ENCODE data around the gene PTPRG. TPM values are rescaled to one million over a fixed set of nuclear protein-coding genes. Genes with fewer than 3 reads are reported as not detected.

The PTPRG gene
- total RNA-seq, 1 donor from 2014 or later: 39.6 TPM

- TF ChIP-seq, protein P1, sequence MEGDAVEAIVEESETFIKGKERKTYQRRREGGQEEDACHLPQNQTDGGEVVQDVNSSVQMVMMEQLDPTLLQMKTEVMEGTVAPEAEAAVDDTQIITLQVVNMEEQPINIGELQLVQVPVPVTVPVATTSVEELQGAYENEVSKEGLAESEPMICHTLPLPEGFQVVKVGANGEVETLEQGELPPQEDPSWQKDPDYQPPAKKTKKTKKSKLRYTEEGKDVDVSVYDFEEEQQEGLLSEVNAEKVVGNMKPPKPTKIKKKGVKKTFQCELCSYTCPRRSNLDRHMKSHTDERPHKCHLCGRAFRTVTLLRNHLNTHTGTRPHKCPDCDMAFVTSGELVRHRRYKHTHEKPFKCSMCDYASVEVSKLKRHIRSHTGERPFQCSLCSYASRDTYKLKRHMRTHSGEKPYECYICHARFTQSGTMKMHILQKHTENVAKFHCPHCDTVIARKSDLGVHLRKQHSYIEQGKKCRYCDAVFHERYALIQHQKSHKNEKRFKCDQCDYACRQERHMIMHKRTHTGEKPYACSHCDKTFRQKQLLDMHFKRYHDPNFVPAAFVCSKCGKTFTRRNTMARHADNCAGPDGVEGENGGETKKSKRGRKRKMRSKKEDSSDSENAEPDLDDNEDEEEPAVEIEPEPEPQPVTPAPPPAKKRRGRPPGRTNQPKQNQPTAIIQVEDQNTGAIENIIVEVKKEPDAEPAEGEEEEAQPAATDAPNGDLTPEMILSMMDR (IDR thresholded peaks at IDR 0.05; ENCODE audit: insufficient read depth, low read depth, low read length): no peak
- TF ChIP-seq EZH2 (IDR thresholded peaks at IDR 0.05; ENCODE audit: insufficient read depth, low read length): no peak
- Histone ChIP-seq H3K36me3 (ENCODE audit: insufficient read depth, low read length) (no peaks in the 10 kb centered on the region), H3K4me1 (ENCODE audit: insufficient read depth, low read length) (no peaks in the 10 kb centered on the region), H4K20me1 (ENCODE audit: insufficient read depth, low read length) (peaks cover 11% of the 10 kb centered on the region), H3K4me2 (ENCODE audit: low read length) (no peak overlapping the region), H3K9ac (ENCODE audit: low read length) (no peak overlapping the region), H2AFZ (ENCODE audit: low read depth, low read length) (no peak overlapping the region), H3K27me3 (ENCODE audit: insufficient read depth, low read length) (no peaks in the 10 kb centered on the region), H3K4me3 (ENCODE audit: insufficient read depth, low read depth, low read length) (no peak overlapping the region), H3K27ac (ENCODE audit: low read depth, low read length) (no peak overlapping the region), H3K79me2 (ENCODE audit: insufficient read depth, low read length) (peaks cover 22% of the 10 kb centered on the region), H3K9me3 (ENCODE audit: insufficient read depth, low read depth, low read length) (no peaks in the 10 kb centered on the region)
- H3K4me3 Mint-ChIP-seq (ENCODE audit: unreplicated experiment): no peak overlapping the region
- FAIRE-seq (no peak), DNase-seq (ENCODE audit: low read depth) (no peak)
- no peaks in the 10 kb centered on the region for H3K36me3 Mint-ChIP-seq (ENCODE audit: low read depth, unreplicated experiment)
- H3K4me1 Mint-ChIP-seq (ENCODE audit: low read depth, unreplicated experiment): peaks cover 21% of the 10 kb centered on the region
- no peak overlapping the region for H3K27ac Mint-ChIP-seq (ENCODE audit: unreplicated experiment)
- no peaks in the 10 kb centered on the region for H3K9me3 Mint-ChIP-seq (ENCODE audit: unreplicated experiment)
- no peaks in the 10 kb centered on the region for H3K27me3 Mint-ChIP-seq (ENCODE audit: low read depth, unreplicated experiment)
Observed at GRCh38 chr3:61669668-61670299, 108.4 kb downstream of the PTPRG start.

GRCh38 chr3:61673651-61674050 lies 112.3 kb downstream of the PTPRG start:
- no peaks in the 10 kb centered on the region for H3K36me3 ChIP-seq (ENCODE audit: insufficient read depth, low read length)
- H3K4me1 ChIP-seq (ENCODE audit: insufficient read depth, low read length): no peaks in the 10 kb centered on the region
- Mint-ChIP-seq H3K27me3 (ENCODE audit: low read depth, unreplicated experiment) (no peaks in the 10 kb centered on the region), H3K4me3 (ENCODE audit: unreplicated experiment) (no peak overlapping the region), H3K27ac (ENCODE audit: unreplicated experiment) (peak overlapping the region; percentile 74), H3K36me3 (ENCODE audit: low read depth, unreplicated experiment) (peaks cover 2% of the 10 kb centered on the region), H3K4me1 (ENCODE audit: low read depth, unreplicated experiment) (peaks cover 17% of the 10 kb centered on the region), H3K9me3 (ENCODE audit: unreplicated experiment) (no peaks in the 10 kb centered on the region)
- H3K4me3 ChIP-seq (ENCODE audit: insufficient read depth, low read depth, low read length): no peak overlapping the region
- FAIRE-seq: no peak
- no peak for DNase-seq (ENCODE audit: low read depth)
- TF ChIP-seq EZH2 (IDR thresholded peaks at IDR 0.05; ENCODE audit: insufficient read depth, low read length): no peak
- TF ChIP-seq, protein P1 (IDR thresholded peaks at IDR 0.05; ENCODE audit: insufficient read depth, low read depth, low read length): no peak
- peaks cover 18% of the 10 kb centered on the region for H3K79me2 ChIP-seq (ENCODE audit: insufficient read depth, low read length)
- H3K9ac ChIP-seq (ENCODE audit: low read length): no peak overlapping the region
- H4K20me1 ChIP-seq (ENCODE audit: insufficient read depth, low read length): peaks cover 13% of the 10 kb centered on the region
- H3K4me2 ChIP-seq (ENCODE audit: low read length): no peak overlapping the region
- no peak overlapping the region for H3K27ac ChIP-seq (ENCODE audit: low read depth, low read length)
- no peak overlapping the region for H2AFZ ChIP-seq (ENCODE audit: low read depth, low read length)
- H3K27me3 ChIP-seq (ENCODE audit: insufficient read depth, low read length): no peaks in the 10 kb centered on the region
- no peaks in the 10 kb centered on the region for H3K9me3 ChIP-seq (ENCODE audit: insufficient read depth, low read depth, low read length)

- no peaks in the 10 kb centered on the region for H3K9me3 ChIP-seq (ENCODE audit: insufficient read depth, low read depth, low read length)
- TF ChIP-seq, protein P1 (IDR thresholded peaks at IDR 0.05; ENCODE audit: insufficient read depth, low read depth, low read length): no peak
- no peak for TF ChIP-seq EZH2 (IDR thresholded peaks at IDR 0.05; ENCODE audit: insufficient read depth, low read length)
- DNase-seq (ENCODE audit: low read depth) (no peak), FAIRE-seq (no peak)
- H3K79me2 ChIP-seq (ENCODE audit: insufficient read depth, low read length): peaks cover 12% of the 10 kb centered on the region
- H2AFZ ChIP-seq (ENCODE audit: low read depth, low read length): no peak overlapping the region
- no peaks in the 10 kb centered on the region for H3K27me3 ChIP-seq (ENCODE audit: insufficient read depth, low read length)
- H3K9me3 Mint-ChIP-seq (ENCODE audit: unreplicated experiment): no peaks in the 10 kb centered on the region
- peaks cover 20% of the 10 kb centered on the region for H4K20me1 ChIP-seq (ENCODE audit: insufficient read depth, low read length)
- H3K27ac Mint-ChIP-seq (ENCODE audit: unreplicated experiment): no peak overlapping the region
- H3K4me3 Mint-ChIP-seq (ENCODE audit: unreplicated experiment): no peak overlapping the region
- H3K27me3 Mint-ChIP-seq (ENCODE audit: low read depth, unreplicated experiment): no peaks in the 10 kb centered on the region
- H3K4me1 ChIP-seq (ENCODE audit: insufficient read depth, low read length): no peaks in the 10 kb centered on the region
- H3K4me2 ChIP-seq (ENCODE audit: low read length): no peak overlapping the region
- H3K4me1 Mint-ChIP-seq (ENCODE audit: low read depth, unreplicated experiment): peaks cover 10% of the 10 kb centered on the region
- H3K4me3 ChIP-seq (ENCODE audit: insufficient read depth, low read depth, low read length): no peak overlapping the region
- no peak overlapping the region for H3K27ac ChIP-seq (ENCODE audit: low read depth, low read length)
- no peaks in the 10 kb centered on the region for H3K36me3 ChIP-seq (ENCODE audit: insufficient read depth, low read length)
- peaks cover 2% of the 10 kb centered on the region for H3K36me3 Mint-ChIP-seq (ENCODE audit: low read depth, unreplicated experiment)
- H3K9ac ChIP-seq (ENCODE audit: low read length): no peak overlapping the region
Observed at GRCh38 chr3:61674596-61674995, 113.2 kb downstream of the PTPRG start.
